ENCODE results near the gene RPS6KA3.
"Not testable (repeated sequence)": the region's sequence is repeated elsewhere in the genome, so short reads cannot be mapped to it uniquely, and the experiment has no call there.

RPS6KA3 gene

GRCh38 chrX:20265221-20265725, 1.4 kb downstream of the RPS6KA3 start:
- peak; percentile 57 to 66 for DNase-seq (ENCODE audit: low read depth in 2 of 2)

DNA sequence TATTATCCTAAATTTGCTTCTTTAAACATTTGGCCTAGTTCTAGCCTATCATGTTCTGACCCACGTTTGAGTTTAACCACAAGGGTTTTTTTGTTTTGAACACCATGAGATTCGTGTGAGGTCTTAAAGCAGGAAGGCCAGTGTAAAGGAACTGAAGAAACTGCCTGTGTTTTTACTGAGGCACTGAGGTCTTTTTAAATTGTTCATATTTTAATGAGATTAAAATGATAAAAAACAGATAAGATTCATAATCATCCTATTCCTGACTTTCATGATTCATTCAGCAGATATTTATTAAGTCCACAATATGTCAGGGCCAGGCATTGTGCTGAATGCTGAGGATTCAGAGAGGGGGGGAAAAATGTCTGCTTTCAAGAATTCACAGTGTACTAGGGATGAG, 3.2 kb downstream of the RPS6KA3 start:
- DNase-seq (ENCODE audit: low read depth in 2 of 2) = no peak

- DNase-seq (ENCODE audit: low read depth in 2 of 2) = no peak
Observed at GRCh38 chrX:20260885-20261284, 5.8 kb downstream of the RPS6KA3 start.

DNA sequence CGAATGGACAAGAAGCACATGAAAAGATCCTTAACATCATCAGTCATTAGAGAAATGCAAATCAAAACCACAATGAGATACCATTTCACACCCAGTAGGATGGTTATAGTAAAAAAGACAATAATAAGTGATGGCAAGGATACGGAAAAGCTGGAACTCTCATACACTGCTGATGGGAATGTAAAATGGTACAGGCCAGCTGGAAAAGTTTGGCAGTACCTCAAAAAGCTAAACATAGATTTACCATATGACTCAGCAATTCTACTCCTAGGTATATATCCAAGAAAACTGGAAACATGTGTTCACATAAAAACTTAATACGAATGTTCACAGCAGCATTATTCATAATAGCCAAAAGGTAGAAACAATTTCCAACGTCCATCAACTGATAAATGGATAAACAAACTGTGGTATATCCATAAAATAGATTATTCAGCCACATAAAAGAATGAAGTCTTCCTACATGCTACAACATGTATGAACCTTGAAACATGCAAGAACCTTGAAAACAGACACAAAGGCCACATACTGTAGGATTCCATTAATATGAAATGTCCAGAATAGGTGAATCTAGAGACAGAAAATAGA, 11.9 kb downstream of the RPS6KA3 start:
- no peak for DNase-seq (ENCODE audit: low read depth in 2 of 2)

GRCh38 chrX:20253232-20253543, 13.5 kb downstream of the RPS6KA3 start:
- DNase-seq (ENCODE audit: low read depth in 2 of 2) = no peak

DNA sequence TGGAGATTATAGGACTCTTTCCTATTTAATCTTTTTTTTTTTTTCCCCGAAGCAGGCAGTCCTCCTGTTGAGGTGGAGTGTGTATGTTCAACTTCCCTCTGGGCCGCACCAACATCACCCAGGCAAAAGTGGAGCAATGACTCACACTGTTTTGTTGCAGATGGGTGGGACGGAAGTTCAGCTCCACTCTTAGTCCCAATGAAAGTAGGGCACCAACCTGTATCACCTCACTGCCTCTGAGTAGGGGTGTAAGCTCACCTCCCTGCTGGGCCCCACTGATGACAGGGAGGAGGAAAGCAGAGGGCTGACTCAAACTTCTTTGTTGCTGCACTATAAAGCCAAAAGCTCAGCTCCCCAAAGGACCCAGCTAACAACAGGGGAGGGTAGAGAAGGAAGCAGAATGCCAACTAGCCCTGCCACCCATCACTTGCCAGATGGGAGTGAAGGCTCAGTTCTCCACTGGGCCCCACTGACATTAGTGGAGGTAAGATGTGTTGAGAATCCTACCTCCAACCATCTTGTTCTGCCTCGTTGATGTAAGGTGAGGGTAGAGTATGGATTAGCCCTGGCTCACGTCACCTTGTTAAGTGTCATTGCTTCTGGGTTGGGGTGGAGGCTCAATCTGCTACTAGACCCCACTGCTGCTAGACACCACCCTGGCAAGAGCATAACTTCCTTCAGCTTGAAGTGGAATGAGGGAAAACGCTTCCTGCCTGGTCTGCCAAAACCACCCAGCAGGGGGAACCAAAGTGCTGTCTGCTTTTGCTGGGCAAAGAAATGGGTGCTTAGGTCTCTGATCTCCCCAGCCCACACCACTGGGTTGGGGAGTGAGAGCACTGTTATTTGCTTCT, 14.1 kb downstream of the RPS6KA3 start:
- DNase-seq (ENCODE audit: low read depth in 2 of 2) = peak; percentile 55 to 56

DNA sequence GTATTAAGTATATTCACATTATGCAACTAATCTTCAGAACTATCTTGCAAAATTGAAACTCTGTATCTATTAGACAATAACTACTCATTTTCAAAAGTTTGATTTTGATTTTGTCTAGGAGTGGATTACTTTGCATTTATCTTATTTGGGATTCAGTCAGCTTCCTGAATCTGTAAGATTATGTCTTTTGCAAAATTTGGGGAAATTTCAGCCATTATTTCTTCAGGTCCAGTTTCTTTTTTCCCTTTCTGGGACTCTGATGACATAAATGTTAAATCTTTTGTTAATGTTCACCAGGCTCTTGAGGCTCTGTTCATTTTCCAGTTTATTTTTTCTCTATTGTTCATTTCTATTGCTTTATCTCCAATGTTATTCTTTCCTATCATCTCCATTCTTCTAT, 15.0 kb downstream of the RPS6KA3 start:
- DNase-seq (ENCODE audit: low read depth in 2 of 2) = no peak

DNA sequence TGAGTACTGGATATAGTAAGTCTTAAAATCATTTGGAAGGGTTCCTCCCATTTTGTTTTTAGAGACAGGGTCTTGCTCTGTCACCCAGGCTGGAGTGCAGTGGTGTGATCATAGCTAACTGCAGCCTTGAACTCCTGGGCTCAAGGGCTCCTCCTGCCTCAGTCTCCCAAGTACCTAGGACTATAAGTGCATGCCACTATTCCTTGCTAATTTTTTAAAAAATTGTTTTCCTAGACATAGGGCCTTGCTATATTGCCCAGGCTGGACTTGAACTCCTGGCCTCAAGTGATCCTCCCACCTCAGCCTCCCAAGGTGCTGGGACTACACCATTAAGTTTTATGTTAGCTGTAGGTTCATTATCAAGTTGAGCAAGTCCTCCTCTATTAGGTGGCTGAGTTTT, 16.6 kb downstream of the RPS6KA3 start:
- not testable (repeated sequence) for DNase-seq (ENCODE audit: low read depth in 2 of 2)

DNA sequence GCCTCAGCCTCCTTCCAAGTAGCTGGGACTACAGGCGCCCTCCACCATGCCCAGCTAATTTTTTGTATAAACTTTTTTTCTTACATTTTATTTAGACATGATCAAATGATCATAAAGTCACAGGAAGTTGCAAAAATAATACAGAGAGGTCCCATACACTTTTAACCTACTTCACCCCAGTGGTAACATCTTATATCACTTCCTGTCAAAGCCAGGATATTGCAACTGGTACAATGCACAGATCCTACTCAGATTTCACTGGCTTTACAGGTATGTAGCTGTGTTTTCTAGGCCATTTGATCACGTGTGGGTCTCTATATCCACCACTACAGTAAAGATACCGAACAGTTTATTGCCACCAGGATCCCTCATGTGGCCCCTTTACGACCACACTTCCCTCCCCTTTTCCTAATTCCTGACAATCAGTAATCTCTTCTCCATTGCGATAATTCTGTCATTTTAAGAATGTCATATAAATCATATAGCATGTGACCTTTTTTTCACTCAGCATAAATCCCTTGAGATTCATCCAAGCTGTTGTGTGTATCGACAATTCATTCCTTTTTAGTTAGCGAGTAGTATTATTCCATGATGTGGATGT, 18.0 kb downstream of the RPS6KA3 start:
- no peak for DNase-seq (ENCODE audit: low read depth in 2 of 2)

DNA sequence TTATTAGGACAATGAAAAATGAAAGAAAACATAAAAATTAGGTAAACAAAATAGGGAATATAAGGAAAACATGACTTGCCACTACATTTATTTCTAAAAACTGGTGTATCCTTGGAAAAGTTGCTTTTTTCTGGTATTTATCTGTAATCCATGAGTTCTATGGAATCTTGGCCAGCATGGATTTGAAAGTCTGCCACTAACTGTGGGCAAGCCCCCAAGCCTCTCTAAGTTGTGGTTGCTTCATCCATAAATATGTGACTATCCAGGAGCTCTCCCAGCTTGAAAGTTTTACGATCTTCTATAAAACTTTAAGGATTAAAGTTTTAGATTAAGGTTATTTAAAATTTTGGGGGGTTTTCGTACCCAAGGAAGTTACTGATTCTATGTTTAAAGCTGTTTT, 21.8 kb downstream of the RPS6KA3 start:
- DNase-seq (ENCODE audit: low read depth in 2 of 2) = no peak

DNA sequence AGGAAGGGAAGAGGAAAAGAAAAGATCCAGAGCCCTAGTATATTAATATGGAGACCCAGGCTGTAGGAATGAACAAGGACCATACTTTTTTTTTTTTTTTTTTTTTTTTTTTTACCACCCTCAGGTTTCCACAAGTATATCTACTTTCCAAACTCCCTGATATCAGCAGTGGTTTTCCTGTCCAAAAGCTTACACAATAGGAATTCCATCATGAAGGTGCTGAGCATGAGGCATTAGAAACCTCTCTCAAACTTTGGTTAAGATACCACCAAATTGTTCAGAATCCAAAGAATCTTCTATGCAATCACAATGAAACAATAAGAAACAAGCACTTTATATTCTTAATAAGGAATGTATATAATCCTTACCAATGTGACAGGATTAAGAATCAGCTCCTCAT, 26.5 kb downstream of the RPS6KA3 start:
- DNase-seq (ENCODE audit: low read depth in 2 of 2) = no peak

DNA sequence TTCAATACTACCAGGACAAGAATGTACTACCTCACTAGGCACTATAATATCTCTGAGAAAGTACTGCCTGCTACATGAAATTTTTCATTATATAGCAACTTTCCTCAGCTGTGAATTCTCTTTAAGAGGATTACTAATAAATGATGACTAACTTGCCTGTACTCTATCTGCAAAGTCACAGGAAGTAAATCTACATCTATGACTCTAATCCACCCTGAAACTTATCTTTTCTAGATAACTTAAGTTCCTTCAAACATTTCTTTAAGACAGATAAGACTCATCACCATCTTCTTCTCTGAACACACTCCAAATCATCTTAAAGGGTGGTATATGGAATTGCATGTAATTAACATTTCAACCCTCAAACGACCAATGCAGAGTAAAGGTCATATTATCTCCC, 28.8 kb downstream of the RPS6KA3 start:
- no peak for DNase-seq (ENCODE audit: low read depth in 2 of 2)

GRCh38 chrX:20235755-20236154, 31.0 kb downstream of the RPS6KA3 start:
- DNase-seq (ENCODE audit: low read depth in 2 of 2) = no peak

DNA sequence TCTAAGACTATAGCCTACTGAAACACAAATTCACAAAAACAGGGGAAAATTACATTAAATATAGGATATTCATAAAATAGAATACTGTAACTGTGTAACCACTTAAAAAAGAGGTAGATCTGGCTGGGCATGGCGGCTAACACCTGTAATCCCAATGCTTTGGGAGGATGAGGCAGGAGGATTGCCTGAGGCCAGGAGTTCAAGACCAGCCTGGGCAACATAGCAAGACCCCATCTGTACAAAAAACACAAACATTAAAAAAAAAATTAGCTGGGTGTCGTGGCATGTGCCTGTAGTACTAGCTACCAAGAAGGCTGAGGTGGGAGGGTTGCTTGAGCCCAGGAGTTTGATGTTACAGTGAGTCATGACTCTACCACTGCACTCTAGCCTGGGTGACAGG, 33.4 kb downstream of the RPS6KA3 start:
- no peak for DNase-seq (ENCODE audit: low read depth in 2 of 2)

GRCh38 chrX:20231598-20231997, 35.1 kb downstream of the RPS6KA3 start:
- DNase-seq (ENCODE audit: low read depth in 2 of 2) = no peak

DNA sequence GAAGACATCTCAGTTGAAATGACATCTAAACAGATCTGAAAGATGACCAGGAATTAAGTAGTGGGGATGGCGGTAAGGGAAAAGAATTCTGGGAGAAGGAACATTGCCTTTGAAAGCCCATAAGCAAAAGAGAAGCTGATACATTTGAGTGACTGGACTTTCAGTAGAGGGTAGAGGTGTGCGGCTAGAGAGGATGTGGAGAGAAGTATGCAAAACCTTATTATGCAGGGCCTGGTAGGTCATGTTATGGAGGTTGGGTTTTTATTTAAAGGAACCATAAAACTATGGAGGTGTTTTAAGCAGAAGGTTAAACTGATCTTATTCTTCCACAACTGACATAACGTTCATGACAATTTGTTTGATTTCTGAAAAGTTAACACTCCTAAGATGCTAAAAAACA, 36.3 kb downstream of the RPS6KA3 start:
- no peak for DNase-seq (ENCODE audit: low read depth in 2 of 2)

GRCh38 chrX:20229155-20229554, 37.6 kb downstream of the RPS6KA3 start:
- DNase-seq (ENCODE audit: low read depth in 2 of 2) = no peak

DNA sequence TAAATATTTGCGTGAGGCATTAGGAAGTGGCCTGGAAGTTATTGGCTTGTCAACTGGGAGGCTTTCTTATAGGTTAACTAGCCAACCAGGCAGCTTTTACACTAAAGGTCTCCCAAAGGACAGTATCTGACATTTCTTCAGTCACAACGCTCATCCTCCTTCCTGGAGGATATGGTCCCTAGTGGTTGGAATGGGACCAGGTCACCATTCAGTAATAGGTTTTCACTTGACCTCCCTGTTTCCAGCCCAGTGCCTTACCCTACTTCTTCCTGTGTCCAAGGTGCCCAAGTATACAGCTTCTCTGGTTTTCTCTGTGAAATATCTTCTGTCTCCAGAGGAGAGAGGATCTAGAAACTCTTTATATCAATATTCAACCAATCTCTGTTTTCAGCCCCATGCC, 38.5 kb downstream of the RPS6KA3 start:
- no peak for DNase-seq (ENCODE audit: low read depth in 2 of 2)

- DNase-seq (ENCODE audit: low read depth in 2 of 2) = no peak
Observed at GRCh38 chrX:20227116-20227515, 39.6 kb downstream of the RPS6KA3 start.

GRCh38 chrX:20225488-20225833, 41.2 kb downstream of the RPS6KA3 start:
- no peak for DNase-seq (ENCODE audit: low read depth in 2 of 2)

- no peak for DNase-seq (ENCODE audit: low read depth in 2 of 2)
Observed at GRCh38 chrX:20224814-20225487, 41.8 kb downstream of the RPS6KA3 start.

DNA sequence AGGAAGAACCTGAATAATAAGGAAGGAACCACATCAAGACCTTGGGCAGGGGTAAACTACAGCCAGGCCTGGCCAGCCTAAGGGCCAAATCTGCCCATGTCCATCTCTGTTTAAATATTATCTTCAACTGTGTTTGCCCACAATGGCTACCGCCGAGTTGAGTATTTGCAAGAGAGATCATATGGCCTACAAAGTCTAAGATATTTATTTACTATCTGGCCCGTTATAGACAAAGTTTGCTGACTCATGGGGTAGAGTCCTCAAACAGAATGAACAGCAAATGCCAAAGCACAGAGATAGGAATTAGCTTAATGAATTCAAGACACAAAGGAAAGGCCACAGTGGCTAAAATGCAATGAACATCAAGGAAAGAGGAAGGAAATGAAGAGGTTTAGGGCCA, 44.8 kb downstream of the RPS6KA3 start:
- no peak for DNase-seq (ENCODE audit: low read depth in 2 of 2)

Measured in stimulated activated CD4-positive, alpha-beta T cell treated with anti-CD3 and anti-CD28 coated beads, Interleukin-4, amount 100 ng/mL, for 48 hours (primary cell).